HG03442 (cell line): ENCODE measurements around the gene CHORDC1.
"Not testable (repeated sequence)": the region's sequence is repeated elsewhere in the genome, so short reads cannot be mapped to it uniquely, and the experiment has no call there.

ENCODE experiments used
- ATAC-seq: cut with Tn5 transposase; IDR thresholded peaks from one replicate; pipeline ENCODE4 v1.9.1; 2021; ENCODE audit warnings: mild to moderate bottlenecking, moderate library complexity; ENCODE audit not compliant: unreplicated experiment

The CHORDC1 gene

DNA sequence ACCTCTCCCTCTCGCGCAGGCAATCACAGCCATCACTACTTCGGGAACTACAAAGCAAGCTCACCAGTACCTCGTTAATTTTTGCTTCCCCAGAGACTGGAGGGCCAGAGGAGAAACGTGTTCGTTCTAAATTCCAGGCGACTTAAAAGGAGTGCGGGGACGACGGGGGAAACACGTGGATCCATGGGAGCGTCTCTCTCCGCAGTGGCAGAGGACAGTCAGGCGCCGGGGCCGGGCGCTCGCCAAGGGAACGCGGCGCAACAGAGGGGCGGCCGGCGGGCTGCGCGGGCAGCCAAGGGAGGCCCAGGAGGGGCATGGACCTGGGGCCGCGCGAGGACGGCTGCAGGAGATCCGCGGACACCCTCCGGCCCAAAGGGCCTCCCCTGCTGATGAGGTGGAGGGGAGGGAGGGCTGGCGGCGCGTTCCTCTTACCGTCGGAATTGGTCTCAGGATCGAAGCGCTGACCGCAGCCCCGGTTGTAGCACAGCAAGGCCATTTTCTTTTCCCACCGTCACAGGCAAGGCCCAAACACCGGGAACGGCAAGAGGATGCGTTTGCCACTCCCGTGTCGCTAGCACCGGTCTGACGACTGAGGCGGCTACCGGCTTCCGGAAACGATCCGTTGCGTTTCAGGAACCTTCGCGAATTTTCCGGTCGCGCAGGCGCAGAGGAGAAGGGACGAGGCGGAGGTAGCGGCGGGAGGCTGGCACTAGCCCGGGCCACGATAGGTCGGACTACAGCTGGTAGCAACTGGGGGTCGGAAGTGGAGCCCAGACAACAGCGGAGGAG is at the start of gene CHORDC1:
Gene CHORDC1 (minus strand): TSS at position 591 of the 789 bp plus-strand sequence. CDS start 95 bp downstream, at position 496.
- ATAC-seq, result peak; percentile 89

DNA sequence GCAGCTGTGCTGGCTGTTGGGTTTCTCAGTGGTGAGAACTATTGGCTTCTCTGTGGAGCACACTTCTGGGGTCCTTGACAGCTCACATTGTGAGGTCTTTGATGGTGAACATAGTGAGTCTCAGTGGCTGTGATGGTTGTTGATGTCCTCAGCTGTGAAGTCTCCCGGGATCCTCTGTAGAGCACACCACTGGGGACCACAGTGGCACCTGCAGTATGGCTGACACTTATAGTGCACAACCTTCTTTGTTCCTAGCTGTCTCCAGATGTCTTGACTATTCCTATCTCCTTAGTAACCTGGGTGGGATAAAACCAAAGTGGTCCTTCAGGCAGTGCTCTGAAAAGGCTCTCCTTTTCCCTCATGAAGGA is 34.3 kb upstream of the CHORDC1 start:
- no peak for ATAC-seq

- no peak for ATAC-seq
These were observed 33.7 kb upstream of the CHORDC1 start for GRCh38 chr11:90256404-90257157.

DNA sequence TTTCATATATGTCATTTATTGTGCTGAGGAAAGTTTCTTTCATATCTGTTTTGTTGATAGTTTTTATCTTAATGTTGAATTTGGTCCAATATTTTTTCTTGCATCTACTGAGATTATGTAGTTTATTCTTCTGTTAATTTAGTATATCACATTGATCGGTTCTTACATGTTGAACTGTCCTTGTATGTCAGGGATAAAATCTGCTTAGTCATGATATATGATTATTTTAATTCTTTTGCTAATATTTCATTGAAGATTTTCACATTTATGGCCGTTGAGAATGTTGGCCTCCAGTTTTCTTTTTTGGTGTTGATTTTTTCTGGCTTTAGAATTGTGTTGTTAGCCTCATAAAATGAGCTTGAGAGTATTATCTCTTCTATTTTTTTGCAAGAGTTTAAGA is 31.2 kb upstream of the CHORDC1 start:
- ATAC-seq, result no peak

DNA sequence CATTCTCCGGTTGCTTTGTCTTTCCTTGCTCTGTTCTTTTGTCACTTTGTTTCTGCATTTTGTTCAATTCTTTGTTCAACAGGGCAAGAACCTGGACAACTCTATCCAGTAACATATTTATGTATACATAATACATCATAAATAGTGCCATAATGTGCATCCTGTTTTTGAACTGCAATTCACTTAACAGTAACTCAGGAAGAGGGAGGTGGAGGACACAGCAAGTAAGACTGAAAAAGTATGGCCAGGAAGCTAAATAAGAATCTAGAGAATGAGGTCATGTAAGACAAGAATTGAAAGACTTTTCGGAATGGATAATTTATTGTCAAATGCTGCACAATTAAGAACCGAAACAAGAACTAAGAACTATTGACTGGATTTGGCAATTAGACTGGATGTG is 29.2 kb upstream of the CHORDC1 start:
- ATAC-seq, result no peak

DNA sequence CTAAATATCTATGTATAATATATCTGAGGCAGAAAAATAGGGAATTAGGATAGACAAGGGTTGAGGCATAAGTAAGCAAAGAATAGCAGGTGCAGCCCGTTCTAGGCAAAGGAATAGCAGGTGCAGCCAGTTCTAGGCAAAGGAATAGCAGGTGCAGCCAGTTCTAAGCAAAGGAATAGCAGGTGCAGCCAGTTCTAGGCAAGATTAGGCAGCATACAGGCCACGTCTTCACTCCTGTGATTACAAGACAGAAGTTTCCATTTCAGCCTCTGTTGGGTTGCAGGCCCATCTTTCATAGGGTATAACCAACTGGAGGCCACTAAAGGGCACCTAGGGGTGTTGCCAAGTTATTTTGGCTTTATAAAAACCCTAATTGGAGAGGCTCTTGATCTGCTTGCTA is 28.8 kb upstream of the CHORDC1 start:
- no peak for ATAC-seq

DNA sequence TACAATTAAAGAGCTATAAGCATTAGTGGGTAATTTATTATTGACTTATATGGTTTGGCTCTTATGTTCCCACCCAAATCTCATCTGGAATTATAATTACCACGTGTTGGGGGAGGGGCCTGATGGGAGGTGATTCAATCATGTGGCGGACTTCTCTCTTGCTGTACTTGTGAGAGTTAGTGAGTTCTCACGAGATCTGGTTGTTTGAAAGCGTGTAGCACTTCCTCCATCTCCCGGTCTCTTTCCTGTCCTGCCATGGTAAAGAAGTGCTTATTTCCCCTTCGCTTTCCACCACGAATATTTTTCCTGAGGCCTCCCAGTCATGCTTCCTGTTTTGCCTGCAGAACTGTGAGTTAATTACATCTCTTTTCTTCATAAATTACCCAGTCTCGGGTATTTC is 28.1 kb upstream of the CHORDC1 start:
- ATAC-seq, result no peak

DNA sequence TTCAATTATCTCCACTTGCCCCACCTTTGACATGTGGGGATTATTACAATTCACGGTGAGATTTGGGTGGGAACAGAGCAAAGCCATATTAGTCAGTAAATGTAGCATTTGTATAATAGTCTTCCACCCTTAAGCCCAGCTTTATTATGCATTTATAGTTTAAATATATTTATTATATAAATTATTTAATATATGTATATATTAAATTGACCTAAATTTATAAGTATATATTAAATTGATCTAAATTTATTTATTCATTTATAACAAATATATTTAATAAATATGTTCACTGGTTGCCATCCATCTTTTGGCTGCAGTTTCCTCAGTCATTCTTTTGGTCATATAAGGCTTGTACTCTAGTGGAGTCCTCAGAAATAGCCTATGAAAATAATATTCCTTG is 23.6 kb upstream of the CHORDC1 start:
- ATAC-seq, result no peak

DNA sequence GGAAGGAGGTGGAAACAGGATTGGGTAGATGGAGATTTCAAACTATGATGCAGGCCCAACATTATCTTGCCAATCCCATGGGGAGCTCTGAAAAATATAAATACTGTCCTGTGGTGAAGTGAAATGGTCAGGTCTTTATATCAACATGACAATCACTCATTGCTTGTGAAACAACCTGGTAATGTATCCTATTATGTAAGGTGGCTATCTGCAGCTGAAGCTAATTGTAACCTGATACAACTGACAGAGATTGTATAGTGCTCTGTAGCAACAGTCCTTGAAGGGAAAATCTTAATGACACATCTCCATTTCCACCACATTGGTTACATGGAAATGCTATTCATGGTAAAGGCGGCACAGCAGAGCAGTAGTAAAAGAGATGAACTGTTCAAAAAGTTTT is 20.7 kb upstream of the CHORDC1 start:
- ATAC-seq, result no peak

DNA sequence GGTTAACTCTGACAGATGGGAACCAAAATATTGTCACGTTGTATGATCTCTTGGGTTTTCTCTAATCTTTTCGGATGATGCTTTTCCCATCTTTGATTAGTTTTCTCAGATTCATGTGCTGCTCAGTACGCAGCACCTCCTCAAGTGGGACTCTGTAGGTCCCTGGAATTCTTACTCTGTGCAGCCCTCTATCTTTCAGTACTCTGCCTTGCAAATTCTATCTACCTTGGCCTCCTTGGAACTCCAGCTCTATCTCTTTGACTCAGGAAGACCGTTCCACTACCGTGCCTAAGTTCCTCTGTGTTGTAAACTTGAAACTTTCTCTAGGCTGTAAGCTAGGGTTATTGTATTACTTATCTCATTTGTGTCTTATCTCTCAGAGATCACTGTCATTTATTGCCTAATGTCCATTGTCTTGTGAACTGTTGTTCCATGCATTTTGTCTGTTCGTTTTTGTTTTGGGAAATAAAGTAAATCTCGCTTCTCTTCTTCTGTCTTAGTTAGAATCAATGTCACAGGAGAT is 20.1 kb upstream of the CHORDC1 start:
- ATAC-seq, result no peak

DNA sequence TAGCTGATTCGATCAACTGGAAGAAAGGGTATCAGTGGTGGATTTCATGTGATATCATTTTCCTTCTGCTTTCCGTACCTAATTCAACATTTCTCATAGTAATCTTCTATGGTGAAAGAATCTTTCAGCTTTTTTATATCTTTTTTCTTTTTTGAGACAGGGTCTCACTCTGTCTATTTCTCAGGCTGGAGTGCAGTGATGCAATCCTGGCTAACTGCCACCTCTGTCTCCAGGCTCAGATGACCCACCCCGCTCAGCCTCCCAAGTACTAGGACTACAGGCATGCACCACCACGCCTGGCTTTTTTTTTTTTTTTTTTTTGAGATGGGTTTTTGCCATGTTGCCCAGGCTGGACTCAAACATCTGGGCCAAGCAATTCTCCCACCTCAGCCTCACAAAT is 18.6 kb upstream of the CHORDC1 start:
- ATAC-seq, result no peak

- not testable (repeated sequence) for ATAC-seq
These were observed 17.3 kb upstream of the CHORDC1 start for GRCh38 chr11:90239967-90240636.

DNA sequence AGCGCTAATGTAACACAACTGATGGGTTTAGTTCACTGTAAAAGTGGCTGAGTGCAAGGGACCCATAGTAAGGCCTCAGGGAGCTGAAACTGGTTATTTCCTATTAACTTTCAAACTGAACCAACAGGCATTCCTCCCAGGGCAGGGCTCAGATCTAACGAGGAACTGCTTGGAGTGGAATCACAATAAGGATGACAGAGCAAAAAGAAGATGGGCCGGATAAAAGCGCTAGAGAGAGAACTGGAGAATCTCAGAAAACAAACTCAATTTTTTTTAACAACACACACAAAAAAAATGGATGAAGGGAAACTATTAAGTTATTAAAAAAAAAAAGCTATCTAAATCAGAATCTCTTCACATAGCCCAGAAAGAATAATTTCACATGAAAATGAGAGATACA is 14.2 kb upstream of the CHORDC1 start:
- ATAC-seq, result no peak

- no peak for ATAC-seq
These were observed 12.7 kb upstream of the CHORDC1 start for GRCh38 chr11:90235526-90235925.

DNA sequence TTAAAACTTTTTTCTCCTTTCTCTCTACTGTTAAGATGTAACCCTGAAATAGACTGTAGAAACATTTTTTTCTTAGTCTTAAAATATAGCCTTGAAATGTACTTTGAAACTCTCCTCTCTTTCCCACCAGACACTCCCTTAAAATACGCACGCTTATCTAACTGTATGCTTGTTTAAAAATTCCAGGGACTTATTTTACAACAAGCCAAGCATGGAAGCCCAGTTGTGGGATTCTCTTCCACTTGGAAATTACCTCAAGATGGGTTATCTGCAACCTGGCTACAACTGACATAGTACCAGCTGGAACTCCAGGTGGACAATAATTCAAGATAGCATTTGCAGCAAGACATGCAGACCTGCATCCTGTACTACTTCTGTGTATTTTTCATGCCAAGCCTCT is 12.1 kb upstream of the CHORDC1 start:
- no peak for ATAC-seq

- ATAC-seq, result no peak
These were observed 6.9 kb upstream of the CHORDC1 start for GRCh38 chr11:90229791-90230190.

- no peak for ATAC-seq
These were observed 5.2 kb upstream of the CHORDC1 start for GRCh38 chr11:90228056-90228455.

- ATAC-seq, result no peak
These were observed 368 bp upstream of the CHORDC1 start for GRCh38 chr11:90223248-90223585.

DNA sequence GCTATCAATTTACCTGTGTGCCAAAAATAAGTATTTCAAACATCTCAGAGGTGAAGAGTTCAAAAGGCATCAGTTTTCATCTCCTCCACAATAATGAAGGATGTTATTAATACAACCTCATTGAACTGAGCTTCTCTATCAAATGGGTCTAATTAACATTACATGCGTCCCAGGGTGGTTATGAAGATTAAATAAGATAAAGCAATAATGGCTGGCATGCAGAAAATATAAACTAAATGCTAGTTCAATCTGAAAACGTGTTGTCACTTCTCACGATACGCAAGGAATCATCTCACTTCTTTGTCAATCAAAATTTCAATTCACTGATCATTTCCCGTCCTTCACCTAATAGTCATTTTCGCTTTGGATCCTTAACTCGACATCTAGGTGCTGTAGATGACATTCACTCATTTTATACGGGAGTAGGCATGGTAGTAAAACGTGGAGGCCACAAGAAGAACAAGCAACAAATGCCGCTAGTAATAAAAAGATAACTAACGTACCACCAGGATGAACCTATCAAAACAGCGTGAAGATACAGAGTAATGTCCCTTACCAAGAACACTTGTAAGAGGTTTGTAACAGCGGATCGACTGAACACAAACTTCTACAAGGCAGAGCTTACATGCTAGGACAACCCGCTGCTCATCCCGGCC is 918 bp downstream of the CHORDC1 start:
- ATAC-seq, result no peak

DNA sequence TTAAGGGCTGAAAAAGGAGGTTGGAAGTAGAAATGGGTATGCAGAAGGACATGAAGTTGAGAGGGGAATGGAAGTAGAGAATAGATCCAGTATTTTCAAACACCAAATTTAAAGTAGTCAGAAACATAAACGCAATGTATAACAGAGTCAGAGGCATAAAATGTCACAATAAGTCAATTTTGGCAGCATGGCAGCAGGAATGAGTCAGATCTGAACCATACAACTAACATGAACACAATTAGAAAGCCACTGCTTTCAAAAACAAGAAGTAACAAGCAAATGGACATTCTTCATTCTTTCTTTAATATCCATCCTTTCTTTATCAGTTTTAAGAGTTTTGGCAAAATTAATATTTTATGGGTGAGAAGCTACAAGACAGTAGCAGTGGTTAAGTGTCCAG is 2.5 kb downstream of the CHORDC1 start:
- ATAC-seq, result peak; percentile 24

DNA sequence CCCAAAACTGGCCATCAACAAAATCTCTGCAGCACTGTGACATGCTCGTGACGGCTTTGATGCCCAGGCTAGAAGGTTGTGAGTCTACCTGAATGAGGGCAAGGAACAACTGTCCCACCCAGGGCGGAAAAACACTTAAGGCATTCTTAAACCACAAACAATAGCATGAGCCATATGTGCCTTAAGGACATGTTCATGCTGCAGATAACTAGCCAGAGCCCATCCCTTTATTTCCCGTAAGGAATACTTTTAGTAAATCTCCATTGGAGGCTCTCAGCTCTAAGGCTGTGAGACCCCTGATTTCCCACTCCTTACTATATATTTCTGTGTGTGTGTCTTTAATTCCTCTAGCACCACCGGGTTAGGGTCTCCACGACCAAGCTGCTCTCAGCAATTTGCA is 3.4 kb downstream of the CHORDC1 start:
- no peak for ATAC-seq
